ENCODE measurements around the gene CNEP1R1.

Gene CNEP1R1, protein sequence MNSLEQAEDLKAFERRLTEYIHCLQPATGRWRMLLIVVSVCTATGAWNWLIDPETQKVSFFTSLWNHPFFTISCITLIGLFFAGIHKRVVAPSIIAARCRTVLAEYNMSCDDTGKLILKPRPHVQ

GRCh38 chr16:50024684-50025536 lies at the start of gene CNEP1R1:
Gene CNEP1R1, plus strand, starts transcription at chr16:50025225. Its CDS starts 91 bp downstream, at chr16:50025316.
- Histone ChIP-seq H3K4me3 (ENCODE audit: low read depth in 1 of 2, low read length in 1 of 2) (peak within 1 kb of the TSS; percentile 95), H3K36me3 (peaks cover 20% of the 10 kb centered on the region), H3K27me3 (peaks cover 6% of the 10 kb centered on the region), H3K4me1 (ENCODE audit: control insufficient read depth in 1 of 2, insufficient read depth in 1 of 2, low read depth in 1 of 2, low read length in 1 of 2) (peaks cover 21% of the 10 kb centered on the region in 2 experiments), H3K27ac (peak within 1 kb of the TSS; percentile 90), H3K9me3 (no peaks in the 10 kb centered on the region)
- TF ChIP-seq, protein P1, sequence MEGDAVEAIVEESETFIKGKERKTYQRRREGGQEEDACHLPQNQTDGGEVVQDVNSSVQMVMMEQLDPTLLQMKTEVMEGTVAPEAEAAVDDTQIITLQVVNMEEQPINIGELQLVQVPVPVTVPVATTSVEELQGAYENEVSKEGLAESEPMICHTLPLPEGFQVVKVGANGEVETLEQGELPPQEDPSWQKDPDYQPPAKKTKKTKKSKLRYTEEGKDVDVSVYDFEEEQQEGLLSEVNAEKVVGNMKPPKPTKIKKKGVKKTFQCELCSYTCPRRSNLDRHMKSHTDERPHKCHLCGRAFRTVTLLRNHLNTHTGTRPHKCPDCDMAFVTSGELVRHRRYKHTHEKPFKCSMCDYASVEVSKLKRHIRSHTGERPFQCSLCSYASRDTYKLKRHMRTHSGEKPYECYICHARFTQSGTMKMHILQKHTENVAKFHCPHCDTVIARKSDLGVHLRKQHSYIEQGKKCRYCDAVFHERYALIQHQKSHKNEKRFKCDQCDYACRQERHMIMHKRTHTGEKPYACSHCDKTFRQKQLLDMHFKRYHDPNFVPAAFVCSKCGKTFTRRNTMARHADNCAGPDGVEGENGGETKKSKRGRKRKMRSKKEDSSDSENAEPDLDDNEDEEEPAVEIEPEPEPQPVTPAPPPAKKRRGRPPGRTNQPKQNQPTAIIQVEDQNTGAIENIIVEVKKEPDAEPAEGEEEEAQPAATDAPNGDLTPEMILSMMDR (IDR thresholded peaks at IDR 0.05): peak; percentile 100

DNA sequence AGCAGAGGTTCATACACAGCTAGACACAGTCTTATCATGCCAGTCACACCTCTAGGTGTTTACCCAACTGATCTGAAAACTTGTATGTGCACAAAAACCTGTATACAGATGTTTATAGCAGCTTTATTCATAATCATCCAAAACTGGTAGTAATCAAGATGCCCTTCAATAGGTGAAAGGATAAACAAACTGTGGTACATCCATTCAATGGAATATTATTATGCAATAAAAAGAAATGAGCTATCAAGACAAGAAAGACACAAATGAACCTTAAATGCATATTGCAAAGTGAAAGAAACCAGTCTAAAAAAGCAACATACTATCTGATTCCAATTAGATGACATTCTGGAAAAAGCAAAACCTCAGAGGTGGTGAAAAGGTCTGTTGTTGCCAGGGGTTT lies 47.6 kb upstream of the CNEP1R1 start:
- TF ChIP-seq, protein P1 (IDR thresholded peaks at IDR 0.05): no peak
- no peaks in the 10 kb centered on the region for H3K27me3 ChIP-seq
- no peaks in the 10 kb centered on the region for H3K36me3 ChIP-seq
- no peaks in the 10 kb centered on the region for H3K9me3 ChIP-seq
- H3K4me3 ChIP-seq (ENCODE audit: low read depth in 1 of 2, low read length in 1 of 2): no peak overlapping the region
- H3K4me1 ChIP-seq (ENCODE audit: control insufficient read depth in 1 of 2, insufficient read depth in 1 of 2, low read depth in 1 of 2, low read length in 1 of 2): no peaks in the 10 kb centered on the region
- H3K27ac ChIP-seq: no peak overlapping the region

GRCh38 chr16:49978569-49979326 lies 46.3 kb upstream of the CNEP1R1 start:
- no peaks in the 10 kb centered on the region for H3K27me3 ChIP-seq
- no peak overlapping the region for H3K27ac ChIP-seq
- no peak overlapping the region for H3K4me3 ChIP-seq (ENCODE audit: low read depth in 1 of 2, low read length in 1 of 2)
- no peaks in the 10 kb centered on the region for H3K9me3 ChIP-seq
- no peaks in the 10 kb centered on the region for H3K36me3 ChIP-seq
- H3K4me1 ChIP-seq (ENCODE audit: control insufficient read depth in 1 of 2, insufficient read depth in 1 of 2, low read depth in 1 of 2, low read length in 1 of 2): no peaks in the 10 kb centered on the region
- TF ChIP-seq, protein P1 (IDR thresholded peaks at IDR 0.05): no peak

DNA sequence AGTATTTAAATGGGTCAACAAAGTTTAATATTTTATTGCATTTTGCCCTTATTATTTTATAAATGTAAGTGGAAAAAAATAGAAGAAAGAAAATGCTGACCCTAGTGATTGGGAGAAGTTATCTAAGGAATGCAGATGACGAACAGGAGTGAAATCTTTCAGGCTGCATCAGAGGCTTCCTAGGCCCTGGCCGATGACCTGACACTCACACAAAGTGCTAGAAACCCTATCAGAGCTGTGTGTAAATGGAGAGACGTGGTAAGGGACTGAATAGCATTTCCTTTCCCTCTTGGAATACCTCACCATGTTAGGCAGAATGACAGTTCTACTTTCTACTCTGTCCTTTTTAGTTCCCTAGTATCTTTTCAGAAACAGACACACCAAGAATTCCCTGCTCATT lies 44.9 kb upstream of the CNEP1R1 start:
- Histone ChIP-seq H3K4me1 (ENCODE audit: control insufficient read depth in 1 of 2, insufficient read depth in 1 of 2, low read depth in 1 of 2, low read length in 1 of 2) (no peaks in the 10 kb centered on the region), H3K36me3 (no peaks in the 10 kb centered on the region)

More for the DNA sequence above, 44.9 kb upstream of the CNEP1R1 start:
- no peaks in the 10 kb centered on the region for H3K9me3 ChIP-seq
- H3K27me3 ChIP-seq: no peaks in the 10 kb centered on the region
- H3K27ac ChIP-seq: no peak overlapping the region
- no peak overlapping the region for H3K4me3 ChIP-seq (ENCODE audit: low read depth in 1 of 2, low read length in 1 of 2)
- TF ChIP-seq, protein P1 (IDR thresholded peaks at IDR 0.05): no peak

Data from neutrophil (primary cell).